K562 (cell line): Measurements from ENCODE around the gene NDUFB8. TPM values are rescaled to one million over a fixed set of nuclear protein-coding genes. Genes with fewer than 3 reads are reported as not detected.

Source experiments
- KDM2B ChIP-seq: fragments of 250-450 bp; sonication (Bioruptor Pico); IDR thresholded peaks from 2 replicates; pipeline ENCODE4 v1.8.0; 2021; ENCODE audit warnings: mild to moderate bottlenecking, moderate library complexity
- NR1H2 ChIP-seq: sonication (generic); formaldehyde crosslinking; IDR thresholded peaks from 2 replicates; pipeline ENCODE4 v1.4.0; 2020; ENCODE audit warnings: mild to moderate bottlenecking, missing genetic modification reagents
- VEZF1 ChIP-seq: fragments of 200-800 bp; sonication (Bioruptor generic); IDR thresholded peaks from 2 replicates; pipeline ENCODE4 v1.6.1; 2017; ENCODE audit warnings: missing genetic modification characterization, missing compliant biosample characterization
- XRCC3 ChIP-seq: fragments of 450-650 bp; IDR thresholded peaks from 2 replicates; pipeline ENCODE4 v1.6.1; 2017; ENCODE audit warnings: mild to moderate bottlenecking, moderate library complexity
- ZBTB40 ChIP-seq, 2 experiments: fragments of 450-650 bp in 1 of 2; sonication (generic) in 1 of 2; formaldehyde crosslinking in 1 of 2; IDR thresholded peaks; 2 replicates each; pipeline versions ENCODE4 v1.7.1 to v1.9.0; 2016 to 2022; ENCODE audit warnings: inconsistent platforms in 1 of 2, mild to moderate bottlenecking in 1 of 2, missing genetic modification reagents in 1 of 2
- ZNF224 ChIP-seq: sonication (generic); formaldehyde crosslinking; IDR thresholded peaks from 2 replicates; pipeline ENCODE4 v1.8.0; 2022; ENCODE audit warnings: mild to moderate bottlenecking, missing genetic modification reagents
- ZNF282 ChIP-seq: sonication (generic); formaldehyde crosslinking; IDR thresholded peaks from 2 replicates; pipeline ENCODE4 v1.8.1; 2023; ENCODE audit warnings: missing genetic modification reagents
- ZNF830 ChIP-seq: fragments of 250-450 bp; sonication (Bioruptor Pico); IDR thresholded peaks from 2 replicates; pipeline ENCODE4 v1.5.0; 2021; ENCODE audit warnings: mild to moderate bottlenecking
- polyA plus RNA-seq, 8 experiments: library from polyadenylated mRNA; depleted of rRNA in 4 of 8; stranded (reverse) in 5 of 8; unstranded in 3 of 8; fragments of >200 nt; fragmentation: Nextera tagmentation in 2 of 8; fragmentation: Illumina TruSeq in 1 of 8; extraction: Ambion mirVana in 2 of 8; extraction: Trizol in 1 of 8; gene quantifications; 2 replicates each; pipeline versions ENCODE4 v1.2.1 to v1.2.3, GENCODE V29; 2011 to 2014; ENCODE audit warnings: inconsistent platforms in 1 of 8, missing spikeins in 1 of 8
- total RNA-seq, 7 experiments: library from RNA; depleted of rRNA in 6 of 7; stranded (reverse); fragments of >200 nt in 6 of 7; fragmentation: Illumina TruSeq in 2 of 7; extraction: Trizol in 2 of 7; gene quantifications; 2 replicates each; pipeline versions ENCODE4 v1.2.1 to v1.2.3, GENCODE V29; 2011 to 2021; ENCODE audit warnings: low replicate concordance in 1 of 7

NDUFB8 gene
- total and polyA plus RNA-seq, 9 of the 15 experiments (the other 6 are each of a cell fraction or from before 2014, with no cell fraction given), result 131 to 360 (median 199) TPM

- no peak for TF ChIP-seq ZBTB40 (IDR thresholded peaks at IDR 0.05)
- TF ChIP-seq ZBTB40 (CRISPR knock-in tag; IDR thresholded peaks at IDR 0.05), result no peak
- no peak for TF ChIP-seq ZNF282 (CRISPR knock-in tag)
- no peak for TF ChIP-seq VEZF1 (CRISPR knock-in tag)
- TF ChIP-seq KDM2B (CRISPR knock-in tag), result no peak
- no peak for TF ChIP-seq XRCC3
- no peak for TF ChIP-seq ZNF830
- TF ChIP-seq ZNF224 (CRISPR knock-in tag), result no peak
- TF ChIP-seq NR1H2 (CRISPR knock-in tag), result no peak
These were observed 39.2 kb upstream of the NDUFB8 start (continued) for GRCh38 chr10:100568912-100569311.
